H1 (cell line): ENCODE measurements around the gene PPAT. TPM values are rescaled to one million over a fixed set of nuclear protein-coding genes. Genes with fewer than 3 reads are reported as not detected.

Experiments used
- CEBPB ChIP-seq: IDR thresholded peaks from 2 replicates; pipeline ENCODE4 v1.6.1; 2012; ENCODE audit warnings: low read depth, low read length
- CHD2 ChIP-seq: IDR thresholded peaks from 2 replicates; pipeline ENCODE4 v1.6.1; 2012; ENCODE audit warnings: low read length, improper control_type of control experiment
- KDM1A ChIP-seq: fragments of 200-600, 300-600 bp; sonication (generic); IDR thresholded peaks from 2 replicates; pipeline ENCODE4 v1.7.1; 2016; ENCODE audit warnings: mild to moderate bottlenecking, low read length, borderline replicate concordance
- polyA plus RNA-seq, 7 experiments: library from polyadenylated mRNA; depleted of rRNA in 3 of 7; stranded (reverse) in 5 of 7; unstranded in 2 of 7; fragments of >200 nt in 5 of 7; fragments of 200-250 nt in 2 of 7; gene quantifications; 1 replicate in 5 of 7; 2 replicates in 1 of 7; 4 replicates in 1 of 7; pipeline versions ENCODE4 v1.2.1 to v1.2.3, GENCODE V29; 2011 to 2013; ENCODE audit warnings: missing spikeins in 2 of 7, mixed read lengths in 2 of 7
- total RNA-seq: library from RNA; stranded (reverse); fragmentation: NEBNext Ultra II Directional; extraction: Animal tissue kit (Norgen Biotek cat#: 25700); gene quantifications from 2 replicates; pipeline ENCODE4 v1.2.1, GENCODE V29; 2021

Gene PPAT
- total and polyA plus RNA-seq, 2 of the 8 experiments (the other 6 are each of a cell fraction or from before 2014, with no cell fraction given) = 24.5 to 104 TPM

GRCh38 chr4:56356650-56357049, 78.8 kb downstream of the PPAT start (continued):
- TF ChIP-seq KDM1A (no peak), CHD2 (no peak), CEBPB (no peak)
